ENCODE measurements around the gene TMIGD3. TPM values are rescaled to one million over a fixed set of nuclear protein-coding genes. Genes with fewer than 3 reads are reported as not detected.
A peak's percentile ranks its signal among the peaks of the same experiment; 100 is the strongest.

Gene TMIGD3
- not detected in 3 replicates for total RNA-seq (2021)
- Bru-seq, nascent RNA: percentile 11 among the genes with signal in this experiment
- long read RNA-seq, experiment 1, partial matches to known transcripts: 0 of 3 reads
- long read RNA-seq, experiment 1, other reads (novel, unspliced or antisense): 3 of 3 reads
- long read RNA-seq, experiment 2: 0 reads
- long read RNA-seq, experiment 3: 0 reads

GRCh38 chr1:111503585-111504060, at the start of gene TMIGD3, which contains the start of gene ADORA3:
TMIGD3 (minus strand) TSS chr1:111503633; CDS start chr1:111503354, 279 bp downstream.
ADORA3 (minus strand) TSS chr1:111503633; CDS start chr1:111503354, 279 bp downstream.
- ChIA-PET POLR2A (no interaction called here), CTCF (interaction anchor here (1.0 to 2.2 kb wide), 2 partner anchors 12 to 22 kb away, joined by 5 to 10 read pairs; no protein-coding TSS in a partner anchor)
- TF ChIP-seq FOXJ3 (CRISPR knock-in tag; IDR thresholded peaks at IDR 0.05; ENCODE audit: borderline replicate concordance): no peak
- no peak for TF ChIP-seq AR (CRISPR knock-in tag; IDR thresholded peaks at IDR 0.05)
- TF ChIP-seq OVOL2 (CRISPR knock-in tag; IDR thresholded peaks at IDR 0.05; ENCODE audit: borderline replicate concordance): no peak
- no peak for TF ChIP-seq FOXK1 (CRISPR knock-in tag; IDR thresholded peaks at IDR 0.05)
- no peak for TF ChIP-seq ZNF416 (CRISPR knock-in tag; IDR thresholded peaks at IDR 0.05)
- no peak for TF ChIP-seq AFF4 (CRISPR knock-in tag; IDR thresholded peaks at IDR 0.05; ENCODE audit: borderline replicate concordance)
- TF ChIP-seq KAT7 (CRISPR knock-in tag; IDR thresholded peaks at IDR 0.05; ENCODE audit: borderline replicate concordance): no peak
- TF ChIP-seq SMAD3 (CRISPR knock-in tag; IDR thresholded peaks at IDR 0.05; ENCODE audit: borderline replicate concordance): no peak
- TF ChIP-seq CBFB (CRISPR knock-in tag; IDR thresholded peaks at IDR 0.05; ENCODE audit: low read depth): no peak
- TF ChIP-seq, protein P1, sequence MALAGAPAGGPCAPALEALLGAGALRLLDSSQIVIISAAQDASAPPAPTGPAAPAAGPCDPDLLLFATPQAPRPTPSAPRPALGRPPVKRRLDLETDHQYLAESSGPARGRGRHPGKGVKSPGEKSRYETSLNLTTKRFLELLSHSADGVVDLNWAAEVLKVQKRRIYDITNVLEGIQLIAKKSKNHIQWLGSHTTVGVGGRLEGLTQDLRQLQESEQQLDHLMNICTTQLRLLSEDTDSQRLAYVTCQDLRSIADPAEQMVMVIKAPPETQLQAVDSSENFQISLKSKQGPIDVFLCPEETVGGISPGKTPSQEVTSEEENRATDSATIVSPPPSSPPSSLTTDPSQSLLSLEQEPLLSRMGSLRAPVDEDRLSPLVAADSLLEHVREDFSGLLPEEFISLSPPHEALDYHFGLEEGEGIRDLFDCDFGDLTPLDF (CRISPR knock-in tag; IDR thresholded peaks at IDR 0.05): no peak
- no peak for TF ChIP-seq GRHL2 (CRISPR knock-in tag; IDR thresholded peaks at IDR 0.05; ENCODE audit: insufficient replicate concordance, severe bottlenecking)
- no peak for TF ChIP-seq SOX15 (CRISPR knock-in tag; IDR thresholded peaks at IDR 0.05)
- no peaks in the 10 kb centered on the region for H3K36me3 Mint-ChIP-seq
- ATAC-seq (no peak), DNase-seq (ENCODE audit: low spot score) (no peak)
- H3K4me1 Mint-ChIP-seq: peaks cover 5% of the 10 kb centered on the region
- H3K4me3 Mint-ChIP-seq: no peak within 1 kb of the TSS
- H3K9me3 Mint-ChIP-seq: no peaks in the 10 kb centered on the region
- no peaks in the 10 kb centered on the region for H3K27me3 Mint-ChIP-seq (ENCODE audit: low read depth)
- no peak within 1 kb of the TSS for H3K27ac Mint-ChIP-seq

DNA sequence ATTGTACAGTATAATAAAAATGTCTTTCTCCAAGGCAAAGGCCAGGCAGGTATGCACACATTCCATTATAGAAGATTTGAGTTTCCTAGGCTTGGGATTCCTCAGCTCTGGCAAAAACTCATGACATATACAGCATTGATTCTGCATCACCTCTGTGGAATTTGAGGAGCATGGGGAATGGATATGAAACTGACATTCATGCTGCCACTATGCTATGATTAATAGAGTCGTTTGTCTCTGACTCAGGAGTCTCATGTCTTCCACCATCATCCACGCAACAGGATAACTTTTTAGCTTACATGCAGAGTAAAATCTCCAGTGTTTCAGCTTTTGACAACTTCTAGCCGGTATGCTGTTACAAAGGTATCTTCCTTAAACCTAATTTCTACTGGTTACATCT, 49.8 kb upstream of the TMIGD3 start:
- CTCF ChIA-PET: interaction anchor here (1.0 kb wide), 1 partner anchor 19 kb away, joined by 3 read pairs; no protein-coding TSS in a partner anchor
- DNase-seq (ENCODE audit: low spot score): no peak
- Mint-ChIP-seq H3K9me3 (no peaks in the 10 kb centered on the region), H3K27ac (no peak overlapping the region), H3K27me3 (ENCODE audit: low read depth) (no peaks in the 10 kb centered on the region), H3K36me3 (no peaks in the 10 kb centered on the region), H3K4me3 (no peak overlapping the region), H3K4me1 (no peaks in the 10 kb centered on the region)
- POLR2A ChIA-PET: interaction anchor here (0.6 kb wide), 1 partner anchor 43 kb away, joined by 3 read pairs; no protein-coding TSS in a partner anchor
- ATAC-seq: no peak
- TF ChIP-seq ESRRA (CRISPR knock-in tag; IDR thresholded peaks at IDR 0.05; ENCODE audit: borderline replicate concordance): no peak
- TF ChIP-seq ATF3 (CRISPR knock-in tag; conservative IDR thresholded peaks at IDR 0.05): no peak
- no peak for TF ChIP-seq CBFB (CRISPR knock-in tag; IDR thresholded peaks at IDR 0.05; ENCODE audit: low read depth)
- no peak for TF ChIP-seq CREM (CRISPR knock-in tag; IDR thresholded peaks at IDR 0.05)
- TF ChIP-seq MYBL2 (CRISPR knock-in tag; IDR thresholded peaks at IDR 0.05): no peak
- TF ChIP-seq ZNF416 (CRISPR knock-in tag; IDR thresholded peaks at IDR 0.05): no peak
- TF ChIP-seq ZNF263 (CRISPR knock-in tag; IDR thresholded peaks at IDR 0.05; ENCODE audit: low read depth): no peak
- TF ChIP-seq ZNF281 (CRISPR knock-in tag; IDR thresholded peaks at IDR 0.05): no peak
- TF ChIP-seq TEAD1 (CRISPR knock-in tag; IDR thresholded peaks at IDR 0.05): no peak
